Natural killer cell (primary cell): ENCODE measurements around the gene ASPHD1. TPM values are rescaled to one million over a fixed set of nuclear protein-coding genes. Genes with fewer than 3 reads are reported as not detected.
"Not testable (repeated sequence)": the region's sequence is repeated elsewhere in the genome, so short reads cannot be mapped to it uniquely, and the experiment has no call there.

Source experiments
- ATAC-seq, 3 donors: fragments of 150-1000 bp in 2 of 3; fragments of 200-7000 bp in 1 of 3; cut with Tn5 transposase; 1 replicate in 1 of 3; 2 replicates in 2 of 3; pipeline ENCODE4 v1.10.0; 2021; ENCODE audit warnings: mild to moderate bottlenecking in 2 of 3, moderate library complexity in 2 of 3
- DNase-seq, 2 donors: peaks; one replicate each; pipeline versions ENCODE4 v3.0.0 to v3.0.0-alpha.2; 2013 to 2021; ENCODE audit warnings: mixed read lengths in 1 of 2
- H3K27ac ChIP-seq: one replicate; pipeline ENCODE4 v1.5.1; 2013; ENCODE audit warnings: mild to moderate bottlenecking, low read length
- H3K27me3 ChIP-seq: one replicate; pipeline ENCODE4 v1.6.1; 2013; ENCODE audit warnings: low read length; ENCODE audit not compliant: control insufficient read depth, insufficient read depth
- H3K36me3 ChIP-seq: one replicate; pipeline ENCODE4 v1.6.1; 2013; ENCODE audit warnings: low read length; ENCODE audit not compliant: control insufficient read depth, insufficient read depth
- H3K4me1 ChIP-seq: one replicate; pipeline ENCODE4 v1.6.1; 2013; ENCODE audit warnings: low read length; ENCODE audit not compliant: control insufficient read depth, insufficient read depth
- H3K4me3 ChIP-seq: one replicate; pipeline ENCODE4 v1.5.1; 2013; ENCODE audit warnings: low read length
- H3K9me3 ChIP-seq: one replicate; pipeline ENCODE4 v1.6.1; 2013; ENCODE audit warnings: low read length; ENCODE audit not compliant: control insufficient read depth, insufficient read depth
- H3K27ac Mint-ChIP-seq, 2 donors: one replicate each; pipeline ENCODE4 v1.8.0; 2022; ENCODE audit warnings: mild to moderate bottlenecking in 2 of 2, mixed read lengths in 2 of 2, moderate library complexity in 1 of 2
- H3K27me3 Mint-ChIP-seq, 2 donors: one replicate each; pipeline ENCODE4 v1.8.0; 2022; ENCODE audit warnings: low read depth in 2 of 2, mixed read lengths in 2 of 2
- H3K36me3 Mint-ChIP-seq: one replicate; pipeline ENCODE4 v1.8.0; 2022; ENCODE audit warnings: mixed read lengths
- H3K4me1 Mint-ChIP-seq, 2 donors: one replicate each; pipeline ENCODE4 v1.8.0; 2022; ENCODE audit warnings: mixed read lengths in 2 of 2
- H3K4me3 Mint-ChIP-seq: one replicate; pipeline ENCODE4 v1.8.0; 2022; ENCODE audit warnings: mild to moderate bottlenecking, moderate library complexity, mixed read lengths
- H3K9me3 Mint-ChIP-seq, 2 donors: one replicate each; pipeline ENCODE4 v1.8.0; 2022; ENCODE audit warnings: mixed read lengths in 2 of 2
- CTCF ChIP-seq: fragments of 200-600 bp; IDR thresholded peaks from one replicate; pipeline ENCODE4 v1.8.0; 2022; ENCODE audit warnings: antibody characterized with exemption
- WGBS: methylation state at CpG from one replicate; pipeline ENCODE4 v1.1.7; 2013; ENCODE audit warnings: missing lambda C conversion rate; ENCODE audit not compliant: insufficient coverage; 5-methylcytosine and 5-hydroxymethylcytosine counted together
- intact Hi-C: fragments of 100-400 bp; cut with micrococcal nuclease; formaldehyde crosslinking; loops from one replicate; pipeline ENCODE4 v1.14.2; 2022
- total RNA-seq, 4 donors: library from RNA; stranded (reverse); fragments of 120-200 nt in 1 of 4; gene quantifications; one replicate each; pipeline versions ENCODE4 v1.2.3 to v1.2.4, GENCODE V29; 2013 to 2022

The ASPHD1 gene
- total RNA-seq, 3 donors from 2014 or later (not counting 1 experiment from before 2014, with no cell fraction given), result not detected

- H3K36me3 ChIP-seq, result no peaks in the 10 kb centered on the region
- no peak overlapping the region for H3K4me3 ChIP-seq
- H3K4me1 ChIP-seq, result peaks cover 18% of the 10 kb centered on the region
- peaks cover 20% of the 10 kb centered on the region for H3K27me3 ChIP-seq
- ATAC-seq (peak; percentile 66 to 75 (median 72)), DNase-seq (peak in 1 of 2 donors; percentile 62)
- H3K27ac ChIP-seq, result no peak overlapping the region
- H3K27ac Mint-ChIP-seq, result no peak overlapping the region
- H3K27me3 Mint-ChIP-seq, result peaks cover 18% of the 10 kb centered on the region in 2 donors
- peaks cover 7 to 24% of the 10 kb centered on the region in 2 donors for H3K4me1 Mint-ChIP-seq
- peak overlapping the region; percentile 74 for H3K4me3 Mint-ChIP-seq
- no peaks in the 10 kb centered on the region for H3K36me3 Mint-ChIP-seq
- H3K9me3 ChIP-seq, result no peaks in the 10 kb centered on the region
- intact Hi-C loops, result no loop called here
- TF ChIP-seq CTCF, result no peak
- WGBS, result 24% methylated on average over 28 of the region's 28 CpGs
- H3K9me3 Mint-ChIP-seq, result no peaks in the 10 kb centered on the region
Measured at GRCh38 chr16:29877266-29877961, 22.9 kb upstream of the ASPHD1 start.

GRCh38 chr16:29878172-29878571 is 22.1 kb upstream of the ASPHD1 start:
- H3K36me3 ChIP-seq, result no peaks in the 10 kb centered on the region
- TF ChIP-seq CTCF, result no peak
- H3K4me3 ChIP-seq, result no peak overlapping the region
- no peaks in the 10 kb centered on the region for H3K9me3 Mint-ChIP-seq
- no peaks in the 10 kb centered on the region for H3K36me3 Mint-ChIP-seq
- H3K27ac ChIP-seq, result no peak overlapping the region
- peaks cover 20% of the 10 kb centered on the region for H3K27me3 ChIP-seq
- no peak overlapping the region for H3K27ac Mint-ChIP-seq
- intact Hi-C loops, result no loop called here
- peaks cover 18% of the 10 kb centered on the region for H3K4me1 ChIP-seq
- DNase-seq (no peak), ATAC-seq (no peak)
- H3K27me3 Mint-ChIP-seq, result peaks cover 18 to 22% of the 10 kb centered on the region in 2 donors
- no peak overlapping the region for H3K4me3 Mint-ChIP-seq
- WGBS, result 95% methylated on average over 11 of the region's 14 CpGs
- no peaks in the 10 kb centered on the region for H3K9me3 ChIP-seq
- H3K4me1 Mint-ChIP-seq, result peaks cover 7 to 24% of the 10 kb centered on the region in 2 donors

- H3K9me3 Mint-ChIP-seq, result no peaks in the 10 kb centered on the region
- ATAC-seq, result no peak
- Histone ChIP-seq H3K27ac (no peak overlapping the region), H3K4me1 (peaks cover 17% of the 10 kb centered on the region), H3K36me3 (no peaks in the 10 kb centered on the region), H3K4me3 (no peak overlapping the region), H3K9me3 (no peaks in the 10 kb centered on the region), H3K27me3 (peaks cover 20% of the 10 kb centered on the region)
- no peak for DNase-seq
- peaks cover 13 to 19% of the 10 kb centered on the region in 2 donors for H3K27me3 Mint-ChIP-seq
- 86% methylated on average over 3 of the region's 3 CpGs for WGBS
- intact Hi-C loops, result no loop called here
- H3K27ac Mint-ChIP-seq, result no peak overlapping the region
- H3K36me3 Mint-ChIP-seq, result no peaks in the 10 kb centered on the region
- H3K4me1 Mint-ChIP-seq, result peaks cover 7 to 20% of the 10 kb centered on the region in 2 donors
- no peak for TF ChIP-seq CTCF
- no peak overlapping the region for H3K4me3 Mint-ChIP-seq
Measured at GRCh38 chr16:29881050-29881449, 19.2 kb upstream of the ASPHD1 start.

- Histone ChIP-seq H3K27me3 (no peaks in the 10 kb centered on the region), H3K27ac (no peak overlapping the region), H3K9me3 (no peaks in the 10 kb centered on the region), H3K4me1 (no peaks in the 10 kb centered on the region), H3K36me3 (no peaks in the 10 kb centered on the region), H3K4me3 (no peak overlapping the region)
- Mint-ChIP-seq H3K4me3 (no peak overlapping the region), H3K27ac (no peak overlapping the region), H3K36me3 (no peaks in the 10 kb centered on the region), H3K4me1 (no peaks in the 10 kb centered on the region), H3K9me3 (no peaks in the 10 kb centered on the region), H3K27me3 (peaks cover 0 to 5% of the 10 kb centered on the region in 2 donors)
- DNase-seq (no peak), ATAC-seq (no peak)
- WGBS, result 81% methylated on average over 6 of the region's 6 CpGs
- no peak for TF ChIP-seq CTCF
- intact Hi-C loops, result no loop called here
Measured at GRCh38 chr16:29883987-29884386, 16.3 kb upstream of the ASPHD1 start.

GRCh38 chr16:29889372-29889771 is 10.9 kb upstream of the ASPHD1 start:
- H3K4me1 ChIP-seq, intact Hi-C loops, H3K36me3 Mint-ChIP-seq, H3K4me3 Mint-ChIP-seq, H3K9me3 Mint-ChIP-seq, ATAC-seq, H3K27ac ChIP-seq, H3K36me3 ChIP-seq, H3K27me3 Mint-ChIP-seq, H3K27ac Mint-ChIP-seq, DNase-seq, H3K9me3 ChIP-seq, H3K27me3 ChIP-seq, H3K4me1 Mint-ChIP-seq, H3K4me3 ChIP-seq: not testable (repeated sequence)
- WGBS, result 96% methylated on average over 3 of the region's 3 CpGs
